Measurements from ENCODE around the gene FOXQ1.

The FOXQ1 gene

GRCh38 chr6:1281746-1282145 is 30.2 kb upstream of the FOXQ1 start:
- TF ChIP-seq SIN3A (IDR thresholded peaks at IDR 0.05; ENCODE audit: borderline replicate concordance, insufficient read depth, low read length), result no peak
- TF ChIP-seq REST (IDR thresholded peaks at IDR 0.05; ENCODE audit: insufficient read depth in 1 of 2, low read depth in 2 of 2, low read length in 2 of 2), result no peak
- TF ChIP-seq FOXP2 (optimal IDR thresholded peaks at IDR 0.05; ENCODE audit: borderline replicate concordance, extremely low read depth, extremely low read length, insufficient read depth), result no peak
- no peak for TF ChIP-seq POLR2AphosphoS5 (IDR thresholded peaks at IDR 0.05; ENCODE audit: low read depth, low read length)

DNA sequence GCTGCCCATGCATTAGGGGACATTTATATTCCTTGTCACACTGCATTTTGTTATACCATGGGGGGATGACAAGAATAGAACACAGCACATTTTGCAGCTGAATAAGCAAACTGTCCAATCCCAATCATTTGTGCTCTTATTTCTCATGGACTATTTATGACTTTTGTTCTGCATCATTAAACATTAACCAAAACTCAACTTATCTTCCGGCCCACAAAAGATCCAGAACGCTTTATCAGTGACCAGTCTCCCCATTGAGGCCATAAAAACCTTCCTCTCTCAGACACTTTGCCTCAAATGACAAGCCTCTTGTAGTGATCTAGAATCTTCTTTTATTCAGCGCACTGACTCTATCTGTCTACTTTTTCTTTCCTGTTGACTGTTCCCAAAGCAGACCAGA is 28.4 kb upstream of the FOXQ1 start:
- TF ChIP-seq TAF1 (IDR thresholded peaks at IDR 0.05; ENCODE audit: borderline replicate concordance, insufficient read depth, low read length) (no peak), POLR2AphosphoS5 (IDR thresholded peaks at IDR 0.05; ENCODE audit: low read depth, low read length) (no peak), REST (IDR thresholded peaks at IDR 0.05; ENCODE audit: insufficient read depth in 1 of 2, low read depth in 2 of 2, low read length in 2 of 2) (no peak)

- no peak for TF ChIP-seq SIN3A (IDR thresholded peaks at IDR 0.05; ENCODE audit: borderline replicate concordance, insufficient read depth, low read length)
- TF ChIP-seq FOXP2 (optimal IDR thresholded peaks at IDR 0.05; ENCODE audit: borderline replicate concordance, extremely low read depth, extremely low read length, insufficient read depth), result no peak
- TF ChIP-seq TAF1 (IDR thresholded peaks at IDR 0.05; ENCODE audit: borderline replicate concordance, insufficient read depth, low read length), result no peak
- no peak for TF ChIP-seq REST (IDR thresholded peaks at IDR 0.05; ENCODE audit: insufficient read depth in 1 of 2, low read depth in 2 of 2, low read length in 2 of 2)
Measured at GRCh38 chr6:1285556-1285955, 26.3 kb upstream of the FOXQ1 start.

DNA sequence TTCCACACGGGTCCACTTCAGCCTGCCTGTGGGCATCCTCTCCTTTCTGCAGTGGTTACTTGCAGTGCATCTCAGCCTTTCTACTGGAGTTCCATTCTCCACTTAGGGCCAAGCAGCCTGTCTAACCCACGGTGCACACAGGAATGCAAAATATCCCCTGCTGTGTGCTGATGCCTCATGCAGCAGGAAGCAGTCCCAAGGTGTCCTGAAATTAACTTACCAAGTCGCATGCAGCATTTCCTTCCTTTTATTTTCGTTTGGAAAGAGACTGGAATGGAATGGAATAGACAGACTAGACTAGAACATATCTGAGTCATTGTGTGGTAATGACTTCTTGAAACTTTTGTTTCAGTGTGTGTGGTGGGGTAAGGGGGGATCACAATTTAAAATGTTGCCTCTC is 25.9 kb upstream of the FOXQ1 start:
- TF ChIP-seq SIN3A (IDR thresholded peaks at IDR 0.05; ENCODE audit: borderline replicate concordance, insufficient read depth, low read length) (no peak), TAF1 (IDR thresholded peaks at IDR 0.05; ENCODE audit: borderline replicate concordance, insufficient read depth, low read length) (no peak), FOXP2 (optimal IDR thresholded peaks at IDR 0.05; ENCODE audit: borderline replicate concordance, extremely low read depth, extremely low read length, insufficient read depth) (no peak), POLR2AphosphoS5 (IDR thresholded peaks at IDR 0.05; ENCODE audit: low read depth, low read length) (no peak)

DNA sequence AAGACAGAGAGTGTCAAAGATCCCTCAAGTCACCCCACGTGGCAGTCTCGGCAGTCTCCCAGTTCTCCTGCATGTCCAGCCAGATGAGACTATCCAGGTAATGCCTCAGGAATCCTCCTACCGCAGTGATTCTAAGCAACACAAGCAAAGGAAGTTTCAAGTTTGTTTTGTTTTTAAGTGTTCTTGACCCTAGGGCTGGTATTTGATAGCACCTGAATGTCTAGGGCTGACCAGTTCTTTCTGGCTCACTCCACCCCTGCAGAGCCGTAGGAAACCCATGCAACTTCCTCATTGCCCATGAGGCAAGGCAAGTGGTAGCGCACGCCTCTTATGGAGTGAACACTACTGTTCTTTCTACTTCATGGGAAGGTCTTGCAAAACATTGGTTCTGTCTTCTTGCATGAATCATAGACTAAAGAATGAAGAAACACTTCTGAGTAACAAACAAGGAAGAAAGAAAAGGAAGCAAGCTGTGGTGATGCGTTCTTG is 24.8 kb upstream of the FOXQ1 start:
- TF ChIP-seq FOXP2 (optimal IDR thresholded peaks at IDR 0.05; ENCODE audit: borderline replicate concordance, extremely low read depth, extremely low read length, insufficient read depth) (no peak), REST (IDR thresholded peaks at IDR 0.05; ENCODE audit: insufficient read depth in 1 of 2, low read depth in 2 of 2, low read length in 2 of 2) (no peak), TAF1 (IDR thresholded peaks at IDR 0.05; ENCODE audit: borderline replicate concordance, insufficient read depth, low read length) (no peak), SIN3A (IDR thresholded peaks at IDR 0.05; ENCODE audit: borderline replicate concordance, insufficient read depth, low read length) (no peak), POLR2AphosphoS5 (IDR thresholded peaks at IDR 0.05; ENCODE audit: low read depth, low read length) (no peak)
